Activated CD8-positive, alpha-beta T cell treated with anti-CD3 and anti-CD28 coated beads, Interleukin-2, amount 10 ng/mL, durations not matched to agents 7 days and 5 days (primary cell): ENCODE measurements around the gene NDUFA12. TPM values are rescaled to one million over a fixed set of nuclear protein-coding genes. Genes with fewer than 3 reads are reported as not detected.

Experiments
- ATAC-seq: fragments of 150-1000 bp; cut with Tn5 transposase; one replicate; pipeline ENCODE4 v1.10.0; 2021; ENCODE audit warnings: moderate library complexity
- CTCF ChIA-PET: fragments of 350-600 bp; sonication (Branson Sonifier 250); formaldehyde crosslinking; loops from one replicate; lab custom pipeline; 2021; ENCODE audit warnings: antibody characterized with exemption; lab: Charles Lee
- POLR2A ChIA-PET: fragments of 350-600 bp; sonication (Branson Sonifier 250); formaldehyde crosslinking; loops from one replicate; lab custom pipeline; 2021; ENCODE audit warnings: antibody characterized with exemption; lab: Charles Lee
- DNase-seq: peaks from one replicate; pipeline ENCODE4 v3.0.0-alpha.2; 2020
- H3K27ac Mint-ChIP-seq: one replicate; pipeline ENCODE4 v1.8.0; 2021; ENCODE audit warnings: mild to moderate bottlenecking, mixed read lengths
- H3K27me3 Mint-ChIP-seq: one replicate; pipeline ENCODE4 v1.8.0; 2021; ENCODE audit warnings: low read depth, mixed read lengths
- H3K36me3 Mint-ChIP-seq: one replicate; pipeline ENCODE4 v1.8.0; 2021; ENCODE audit warnings: low read depth, mixed read lengths
- H3K4me1 Mint-ChIP-seq: one replicate; pipeline ENCODE4 v1.8.0; 2021; ENCODE audit warnings: low read depth, mixed read lengths
- H3K4me3 Mint-ChIP-seq: one replicate; pipeline ENCODE4 v1.8.0; 2021; ENCODE audit warnings: mild to moderate bottlenecking, mixed read lengths
- H3K9me3 Mint-ChIP-seq: one replicate; pipeline ENCODE4 v1.8.0; 2022; ENCODE audit warnings: mixed read lengths; ENCODE audit not compliant: insufficient read depth
- total RNA-seq, 2 experiments: library from RNA; stranded (reverse); gene quantifications; one replicate each; pipeline ENCODE4 v1.2.3, GENCODE V29; 2021

The NDUFA12 gene
- total RNA-seq, 2 experiments from 2014 or later = 247 to 253 TPM

DNA sequence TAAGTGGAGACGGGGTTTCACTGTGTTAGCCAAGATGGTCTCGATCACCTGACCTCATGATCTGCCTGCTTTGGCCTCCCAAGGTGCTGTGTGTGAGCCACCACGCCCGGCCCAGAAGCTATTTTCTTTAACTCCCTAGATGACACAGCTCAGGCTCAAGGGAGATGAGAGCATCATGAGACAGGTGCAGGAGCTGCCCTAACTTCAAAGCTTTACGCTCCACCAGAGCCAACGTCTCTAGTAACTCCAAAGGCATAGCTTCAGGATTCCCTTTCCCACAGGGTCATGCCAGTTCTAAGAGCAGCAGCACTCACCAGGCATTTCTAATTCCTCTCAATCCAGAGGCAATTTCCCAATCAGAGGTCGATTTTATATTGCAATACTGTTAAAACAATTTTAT lies 21.0 kb downstream of the NDUFA12 start:
- no peak for DNase-seq
- H3K27me3 Mint-ChIP-seq = no peaks in the 10 kb centered on the region
- H3K4me3 Mint-ChIP-seq = no peak overlapping the region
- POLR2A ChIA-PET = interaction anchor here (2.6 kb wide), 1 partner anchor 21 kb away, joined by 14 read pairs; the partner anchor contains the start of gene NDUFA12
- no peak for ATAC-seq
- H3K9me3 Mint-ChIP-seq = no peaks in the 10 kb centered on the region
- CTCF ChIA-PET = interaction anchor here (0.9 to 1.7 kb wide), 4 partner anchors 8 to 378 kb away, joined by 3 to 6 read pairs (median 4); no protein-coding TSS in a partner anchor
- peaks cover 32% of the 10 kb centered on the region for H3K36me3 Mint-ChIP-seq
- peaks cover 36% of the 10 kb centered on the region for H3K4me1 Mint-ChIP-seq
- no peak overlapping the region for H3K27ac Mint-ChIP-seq

DNA sequence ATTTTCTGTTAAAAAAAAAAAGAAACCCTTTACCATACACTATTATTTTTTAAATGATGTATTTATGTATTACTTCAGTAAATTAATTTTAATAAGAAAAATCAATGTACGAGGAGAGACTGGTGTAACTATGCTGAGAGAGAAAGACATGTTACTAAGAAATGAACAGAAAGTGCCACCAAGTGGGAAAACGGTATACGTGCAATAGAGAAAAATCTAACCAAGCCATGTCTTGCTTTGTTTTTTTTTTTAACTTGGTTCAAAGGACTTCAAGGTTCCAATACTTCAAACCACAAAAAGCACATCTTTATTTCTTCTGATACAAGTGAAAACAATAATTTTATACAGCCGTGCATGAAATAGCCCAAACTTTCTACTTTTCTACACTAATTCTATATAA lies 22.9 kb downstream of the NDUFA12 start:
- H3K36me3 Mint-ChIP-seq = peaks cover 27% of the 10 kb centered on the region
- no peaks in the 10 kb centered on the region for H3K9me3 Mint-ChIP-seq
- no peak overlapping the region for H3K4me3 Mint-ChIP-seq
- DNase-seq (no peak), ATAC-seq (no peak)
- peaks cover 27% of the 10 kb centered on the region for H3K4me1 Mint-ChIP-seq
- POLR2A ChIA-PET = no interaction called here
- H3K27me3 Mint-ChIP-seq = no peaks in the 10 kb centered on the region
- H3K27ac Mint-ChIP-seq = no peak overlapping the region
- CTCF ChIA-PET = interaction anchor here (1.1 to 1.7 kb wide), 2 partner anchors 9 to 10 kb away, joined by 3 to 6 read pairs; no protein-coding TSS in a partner anchor

DNA sequence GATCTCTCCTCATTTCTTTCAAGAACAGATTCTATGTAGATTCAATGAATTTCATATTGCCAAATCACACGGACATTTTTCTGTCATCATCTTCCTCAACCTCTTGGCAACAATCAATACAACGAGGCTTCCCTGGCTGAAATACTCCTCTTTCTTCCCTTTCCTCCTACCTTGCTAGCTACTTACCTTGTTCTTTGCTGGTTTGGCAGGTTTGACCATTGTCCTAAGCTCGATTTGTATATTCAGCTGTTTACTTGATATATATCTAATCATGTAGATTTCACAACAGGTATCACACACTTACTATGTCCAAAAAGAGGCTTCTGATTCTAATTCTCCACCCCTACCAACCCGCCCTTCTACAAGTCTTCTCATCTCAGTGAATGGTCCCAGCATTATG lies 23.6 kb downstream of the NDUFA12 start:
- H3K4me3 Mint-ChIP-seq = no peak overlapping the region
- no peaks in the 10 kb centered on the region for H3K27me3 Mint-ChIP-seq
- POLR2A ChIA-PET = no interaction called here
- CTCF ChIA-PET = interaction anchor here (1.1 kb wide), 1 partner anchor 9 kb away, joined by 3 read pairs; no protein-coding TSS in a partner anchor
- H3K27ac Mint-ChIP-seq = no peak overlapping the region
- ATAC-seq (no peak), DNase-seq (no peak)
- H3K36me3 Mint-ChIP-seq = peaks cover 29% of the 10 kb centered on the region
- H3K9me3 Mint-ChIP-seq = no peaks in the 10 kb centered on the region
- peaks cover 27% of the 10 kb centered on the region for H3K4me1 Mint-ChIP-seq

DNA sequence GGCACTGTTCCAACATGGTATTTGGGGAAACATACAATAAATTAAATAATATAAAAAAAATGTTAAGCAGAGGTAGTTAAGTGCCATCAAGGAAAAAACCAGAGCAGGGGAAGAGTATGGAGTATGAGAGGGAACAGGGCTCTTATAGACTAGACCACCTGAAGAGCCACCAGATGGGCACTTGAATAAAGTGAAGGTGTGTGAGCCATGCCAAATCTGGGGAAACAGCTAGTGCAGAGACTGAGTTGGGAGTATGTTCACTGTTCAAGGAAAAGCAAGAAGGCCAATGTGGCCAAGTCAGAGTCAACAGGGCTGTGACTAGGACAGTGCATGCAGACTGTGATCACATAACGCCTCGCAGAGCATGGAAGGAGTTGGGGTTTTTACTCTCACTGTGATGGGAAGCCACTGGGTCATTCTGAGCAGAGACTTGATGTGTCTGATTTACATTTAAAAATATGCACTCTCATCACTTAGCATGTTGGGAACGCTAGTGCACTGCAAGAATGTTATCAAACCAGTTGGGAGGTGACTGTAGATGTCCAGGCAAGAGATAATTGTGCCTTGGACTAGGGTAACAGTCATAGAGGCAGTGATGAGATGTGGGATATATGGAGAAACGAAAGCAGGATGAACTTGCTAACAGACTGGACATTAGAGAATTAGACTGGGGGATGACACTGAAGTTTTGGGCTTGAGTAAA lies 25.6 kb downstream of the NDUFA12 start:
- POLR2A ChIA-PET = no interaction called here
- no peak for ATAC-seq
- H3K9me3 Mint-ChIP-seq = no peaks in the 10 kb centered on the region
- no peaks in the 10 kb centered on the region for H3K27me3 Mint-ChIP-seq
- peaks cover 28% of the 10 kb centered on the region for H3K36me3 Mint-ChIP-seq
- H3K4me1 Mint-ChIP-seq = peaks cover 17% of the 10 kb centered on the region
- CTCF ChIA-PET = no interaction called here
- DNase-seq = no peak
- no peak overlapping the region for H3K27ac Mint-ChIP-seq
- no peak overlapping the region for H3K4me3 Mint-ChIP-seq

DNA sequence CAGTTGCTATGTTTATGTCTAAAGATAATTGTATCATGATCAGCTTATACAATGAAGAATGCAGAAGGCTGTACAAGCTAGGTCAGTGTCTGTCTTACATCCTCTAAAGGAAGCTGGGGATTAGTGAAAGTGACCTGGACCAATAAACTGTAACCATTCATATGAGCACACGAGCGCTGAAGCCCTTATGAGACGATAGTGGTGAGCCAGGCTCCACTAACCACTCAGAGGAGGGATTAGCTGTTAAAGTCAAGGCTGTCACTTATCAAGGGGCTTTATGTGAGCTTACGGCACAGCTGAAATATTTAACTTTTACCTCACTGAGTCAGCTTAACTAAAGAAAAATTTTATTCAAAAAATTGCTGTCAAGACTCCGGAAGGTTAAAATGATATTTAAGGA lies 30.3 kb downstream of the NDUFA12 start:
- H3K9me3 Mint-ChIP-seq = no peaks in the 10 kb centered on the region
- DNase-seq (no peak), ATAC-seq (no peak)
- CTCF ChIA-PET = interaction anchor here (0.6 to 1.2 kb wide), 4 partner anchors 9 to 98 kb away, joined by 3 to 4 read pairs (median 3); no protein-coding TSS in a partner anchor
- H3K27ac Mint-ChIP-seq = no peak overlapping the region
- H3K36me3 Mint-ChIP-seq = peaks cover 47% of the 10 kb centered on the region
- no peaks in the 10 kb centered on the region for H3K27me3 Mint-ChIP-seq
- POLR2A ChIA-PET = no interaction called here
- no peak overlapping the region for H3K4me3 Mint-ChIP-seq
- H3K4me1 Mint-ChIP-seq = peaks cover 8% of the 10 kb centered on the region

DNA sequence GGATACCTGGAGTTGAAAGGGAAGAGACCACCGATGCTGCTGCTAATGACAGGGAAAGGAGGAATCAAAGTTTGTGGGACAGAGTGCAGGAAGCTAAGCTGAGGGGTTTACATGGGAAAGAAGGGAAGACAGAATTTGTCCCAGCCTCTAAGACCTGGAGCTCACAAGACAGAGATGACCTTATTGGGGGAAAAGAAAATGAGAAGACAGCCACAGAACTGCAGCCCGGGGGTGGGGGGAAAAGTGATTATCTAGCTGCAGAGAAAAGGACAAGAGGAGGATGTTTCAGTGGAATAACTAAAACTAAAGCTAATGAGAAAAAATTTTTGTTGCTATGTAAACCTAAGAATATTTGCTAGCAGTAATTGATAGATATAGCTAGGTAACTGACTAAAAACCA lies 30.7 kb downstream of the NDUFA12 start:
- H3K4me1 Mint-ChIP-seq = peaks cover 5% of the 10 kb centered on the region
- CTCF ChIA-PET = interaction anchor here (0.6 to 1.2 kb wide), 4 partner anchors 9 to 98 kb away, joined by 3 to 4 read pairs (median 3); no protein-coding TSS in a partner anchor
- POLR2A ChIA-PET = no interaction called here
- no peaks in the 10 kb centered on the region for H3K9me3 Mint-ChIP-seq
- no peak overlapping the region for H3K27ac Mint-ChIP-seq
- peaks cover 43% of the 10 kb centered on the region for H3K36me3 Mint-ChIP-seq
- DNase-seq (no peak), ATAC-seq (no peak)
- no peak overlapping the region for H3K4me3 Mint-ChIP-seq
- H3K27me3 Mint-ChIP-seq = no peaks in the 10 kb centered on the region

DNA sequence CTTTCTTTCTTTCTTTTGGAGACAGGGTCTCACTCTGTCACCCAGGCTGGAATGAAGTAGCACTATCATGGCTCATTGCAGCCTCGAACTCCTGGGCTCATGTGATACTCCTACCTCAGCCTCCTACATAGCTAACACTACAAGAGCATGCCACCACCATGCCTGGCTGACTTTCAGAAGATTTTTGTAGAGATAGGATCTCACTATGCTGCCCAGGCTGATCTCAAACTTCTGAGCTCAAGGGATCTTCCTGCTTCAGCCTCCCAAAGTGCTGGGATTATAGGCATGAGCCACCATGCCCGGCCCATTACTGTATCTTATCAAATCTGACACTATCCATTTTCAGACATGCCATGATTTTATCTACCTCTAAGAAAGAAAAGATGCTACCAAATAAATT lies 31.6 kb downstream of the NDUFA12 start:
- ChIA-PET POLR2A (no interaction called here), CTCF (interaction anchor here (1.1 kb wide), 1 partner anchor 8 kb away, joined by 3 read pairs; no protein-coding TSS in a partner anchor)
- peaks cover 42% of the 10 kb centered on the region for H3K36me3 Mint-ChIP-seq
- H3K9me3 Mint-ChIP-seq = no peaks in the 10 kb centered on the region
- H3K27ac Mint-ChIP-seq = no peak overlapping the region
- ATAC-seq (no peak), DNase-seq (no peak)
- no peaks in the 10 kb centered on the region for H3K27me3 Mint-ChIP-seq
- H3K4me1 Mint-ChIP-seq = peaks cover 2% of the 10 kb centered on the region
- no peak overlapping the region for H3K4me3 Mint-ChIP-seq

DNA sequence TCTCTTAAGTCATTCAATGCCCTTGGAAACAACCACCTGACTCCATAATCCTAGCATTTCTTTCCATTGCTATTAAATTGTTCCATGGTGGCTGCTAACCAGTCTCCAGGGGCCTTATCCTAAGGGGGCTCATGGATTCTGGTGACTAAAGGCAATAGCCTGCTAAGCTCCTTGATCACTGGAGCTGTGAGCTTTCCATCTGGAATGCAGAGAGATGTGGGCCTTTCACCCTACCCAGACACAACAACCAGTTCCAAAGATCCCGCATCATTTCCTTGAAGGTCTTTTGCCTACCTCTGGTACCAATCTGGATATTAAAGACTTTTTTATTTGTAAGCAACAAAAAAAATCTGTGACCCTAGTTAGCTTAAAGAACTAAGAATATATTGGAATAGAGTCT lies 32.9 kb downstream of the NDUFA12 start:
- CTCF ChIA-PET = interaction anchor here (1.0 kb wide), 1 partner anchor 9 kb away, joined by 3 read pairs; no protein-coding TSS in a partner anchor
- POLR2A ChIA-PET = interaction anchor here (1.1 kb wide), 1 partner anchor 33 kb away, joined by 3 read pairs; the partner anchor contains the start of gene NDUFA12

DNA sequence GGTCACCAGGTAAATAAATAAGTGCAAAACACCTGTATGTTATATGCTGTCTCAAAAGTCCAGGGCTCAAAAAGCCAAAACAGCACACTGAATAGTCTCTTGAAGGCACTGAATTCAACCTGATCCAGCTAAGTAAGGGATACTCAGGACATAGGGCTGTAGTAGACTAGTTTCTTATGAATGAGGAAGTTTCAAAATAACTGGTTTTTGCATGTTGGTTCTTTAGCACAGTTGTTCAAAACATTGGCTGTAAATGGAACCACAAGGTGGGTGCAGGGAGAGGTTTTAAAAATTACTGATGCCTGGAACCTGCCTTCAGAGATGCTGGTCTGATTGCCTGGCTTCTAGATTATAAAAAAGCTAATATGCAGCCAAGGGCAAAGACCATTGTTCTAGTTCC lies 34.1 kb downstream of the NDUFA12 start:
- DNase-seq (no peak), ATAC-seq (no peak)
- no peak overlapping the region for H3K27ac Mint-ChIP-seq
- H3K9me3 Mint-ChIP-seq = no peaks in the 10 kb centered on the region
- no peaks in the 10 kb centered on the region for H3K4me1 Mint-ChIP-seq
- no peaks in the 10 kb centered on the region for H3K27me3 Mint-ChIP-seq
- H3K36me3 Mint-ChIP-seq = peaks cover 35% of the 10 kb centered on the region
- ChIA-PET CTCF (no interaction called here), POLR2A (no interaction called here)
- no peak overlapping the region for H3K4me3 Mint-ChIP-seq

More for the DNA sequence above, 32.9 kb downstream of the NDUFA12 start:
- H3K4me3 Mint-ChIP-seq = no peak overlapping the region
- ATAC-seq (no peak), DNase-seq (no peak)
- no peaks in the 10 kb centered on the region for H3K9me3 Mint-ChIP-seq
- no peak overlapping the region for H3K27ac Mint-ChIP-seq
- peaks cover 39% of the 10 kb centered on the region for H3K36me3 Mint-ChIP-seq
- H3K27me3 Mint-ChIP-seq = no peaks in the 10 kb centered on the region
- H3K4me1 Mint-ChIP-seq = no peaks in the 10 kb centered on the region

DNA sequence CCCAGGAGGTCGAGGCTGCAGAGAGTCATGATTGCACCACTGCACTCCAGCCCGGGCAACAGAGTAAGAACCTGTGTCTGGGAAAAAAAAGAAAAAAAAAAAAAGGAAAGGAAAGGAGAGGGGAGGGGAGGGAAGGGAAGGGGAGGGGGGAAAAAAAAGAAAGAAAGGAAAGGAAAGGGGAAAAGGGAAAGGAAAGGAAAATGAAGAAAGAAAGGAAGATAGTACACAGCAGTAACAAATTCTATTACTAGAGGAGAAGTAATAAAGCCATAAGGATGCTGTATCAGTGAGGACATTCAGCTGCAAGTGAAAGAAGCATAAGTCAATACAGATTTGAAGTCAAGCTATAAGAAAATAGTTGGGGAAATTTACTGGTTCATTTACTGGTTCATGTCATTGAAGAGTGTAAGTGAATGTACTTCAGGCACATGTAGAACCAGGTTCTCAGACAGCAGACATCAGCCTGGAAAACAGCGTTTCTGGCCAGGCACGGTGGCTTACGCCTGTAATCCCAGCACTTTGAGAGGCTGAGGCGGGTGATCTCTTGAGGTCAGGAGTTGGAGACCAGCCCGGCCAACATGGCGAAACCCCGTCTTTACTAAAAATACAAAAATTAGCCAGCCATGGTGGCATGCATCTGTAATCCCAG lies 37.4 kb downstream of the NDUFA12 start:
- ChIA-PET POLR2A (interaction anchor here (0.6 kb wide), 1 partner anchor 985 kb away, joined by 3 read pairs; no protein-coding TSS in a partner anchor), CTCF (no interaction called here)
- no peak for DNase-seq
- no peak overlapping the region for H3K27ac Mint-ChIP-seq
- no peak for ATAC-seq
- peaks cover 19% of the 10 kb centered on the region for H3K36me3 Mint-ChIP-seq
- H3K27me3 Mint-ChIP-seq = no peaks in the 10 kb centered on the region
- no peak overlapping the region for H3K4me3 Mint-ChIP-seq
- H3K4me1 Mint-ChIP-seq = no peaks in the 10 kb centered on the region
- H3K9me3 Mint-ChIP-seq = no peaks in the 10 kb centered on the region

DNA sequence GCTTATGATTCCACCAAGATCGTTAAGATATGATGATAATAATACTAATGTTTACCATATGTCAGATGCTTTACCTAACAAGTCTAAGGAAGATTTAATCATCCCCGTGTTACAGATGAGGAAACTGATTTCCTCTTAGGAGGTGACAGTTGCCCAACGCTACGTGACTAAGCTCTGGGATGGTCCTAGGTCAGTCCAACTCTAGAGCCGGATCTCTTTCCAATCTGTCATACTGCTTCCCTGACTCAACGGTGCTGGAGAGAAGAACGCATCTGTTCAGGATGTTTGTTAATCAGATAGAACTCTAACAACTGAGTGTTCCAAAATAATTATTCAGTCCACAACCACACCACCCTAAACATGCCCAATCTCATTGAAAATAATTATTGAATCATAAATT lies 39.8 kb downstream of the NDUFA12 start:
- Mint-ChIP-seq H3K4me1 (no peaks in the 10 kb centered on the region), H3K36me3 (peaks cover 2% of the 10 kb centered on the region), H3K4me3 (no peak overlapping the region), H3K27me3 (peaks cover 4% of the 10 kb centered on the region), H3K27ac (no peak overlapping the region), H3K9me3 (no peaks in the 10 kb centered on the region)
- DNase-seq (no peak), ATAC-seq (no peak)
- ChIA-PET POLR2A (no interaction called here), CTCF (interaction anchor here (1.1 kb wide), 1 partner anchor 9 kb away, joined by 3 read pairs; no protein-coding TSS in a partner anchor)

DNA sequence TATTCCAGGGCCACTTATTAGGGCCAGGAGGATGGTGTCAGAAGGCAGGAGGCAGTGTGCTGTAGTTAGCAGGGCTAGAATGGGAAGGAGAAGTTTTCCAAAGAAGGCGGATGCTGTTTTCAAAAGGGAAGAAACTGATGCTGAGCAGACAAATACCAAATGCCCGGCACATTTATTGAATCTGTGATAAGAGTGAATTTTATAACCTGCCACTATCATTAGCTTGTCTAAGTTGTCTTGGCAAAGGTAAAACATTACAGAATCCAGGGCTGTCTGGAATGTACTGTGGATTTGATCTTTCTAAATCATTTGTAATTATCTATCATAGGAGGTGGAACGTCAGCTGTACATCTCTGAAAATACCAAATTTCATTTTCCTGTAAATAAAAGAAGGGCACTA lies 40.8 kb downstream of the NDUFA12 start:
- CTCF ChIA-PET = no interaction called here
- Mint-ChIP-seq H3K9me3 (no peaks in the 10 kb centered on the region), H3K36me3 (no peaks in the 10 kb centered on the region), H3K27ac (no peak overlapping the region), H3K4me3 (no peak overlapping the region), H3K27me3 (peaks cover 4% of the 10 kb centered on the region), H3K4me1 (no peaks in the 10 kb centered on the region)
- DNase-seq (no peak), ATAC-seq (no peak)
- POLR2A ChIA-PET = no interaction called here
